ENCODE measurements around the gene HOXC4. TPM values are rescaled to one million over a fixed set of nuclear protein-coding genes. Genes with fewer than 3 reads are reported as not detected.
A peak's percentile ranks its signal among the peaks of the same experiment; 100 is the strongest.

The HOXC4 gene
- total and polyA plus RNA-seq, 3 experiments from 2014 or later = 0.37 to 1.4 (median 1.3) TPM

DNA sequence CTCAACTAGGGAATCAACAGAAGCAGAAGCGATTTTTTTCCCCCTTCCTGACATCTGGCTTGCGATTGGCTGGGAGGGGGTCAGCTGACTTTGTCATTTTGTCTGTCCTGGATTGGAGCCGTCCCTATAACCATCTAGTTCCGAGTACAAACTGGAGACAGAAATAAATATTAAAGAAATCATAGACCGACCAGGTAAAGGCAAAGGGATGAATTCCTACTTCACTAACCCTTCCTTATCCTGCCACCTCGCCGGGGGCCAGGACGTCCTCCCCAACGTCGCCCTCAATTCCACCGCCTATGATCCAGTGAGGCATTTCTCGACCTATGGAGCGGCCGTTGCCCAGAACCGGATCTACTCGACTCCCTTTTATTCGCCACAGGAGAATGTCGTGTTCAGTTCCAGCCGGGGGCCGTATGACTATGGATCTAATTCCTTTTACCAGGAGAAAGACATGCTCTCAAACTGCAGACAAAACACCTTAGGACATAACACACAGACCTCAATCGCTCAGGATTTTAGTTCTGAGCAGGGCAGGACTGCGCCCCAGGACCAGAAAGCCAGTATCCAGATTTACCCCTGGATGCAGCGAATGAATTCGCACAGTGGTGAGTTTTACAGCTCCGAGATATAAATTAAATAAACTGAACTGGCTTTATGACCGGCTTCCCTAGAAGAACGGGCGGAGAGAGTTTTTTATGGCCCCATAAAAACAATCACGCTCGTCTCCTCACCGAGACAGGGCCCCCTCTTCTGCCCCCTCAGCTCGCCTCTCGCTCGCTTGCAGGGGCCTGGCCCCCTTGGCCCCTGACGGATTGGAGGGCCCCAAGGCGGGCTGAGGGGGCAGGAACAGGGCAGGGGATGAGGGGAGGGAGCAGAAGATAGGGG is 25.1 kb upstream of the HOXC4 start, which contains the start of gene HOXC6:
HOXC6 (plus strand) TSS at position 127 of the 888 bp plus-strand sequence; CDS start at position 209, 82 bp downstream.
- Mint-ChIP-seq H3K4me1 (peaks cover 21 to 29% (median 22%) of the 10 kb centered on the region in 3 donors), H3K4me3 (peak within 1 kb of the TSS in 2 of 7 donors; percentile 20 to 35), H3K36me3 (no peaks in the 10 kb centered on the region), H3K9me3 (peaks cover 0 to 8% (median 2%) of the 10 kb centered on the region in 5 donors), H3K27ac (peak within 1 kb of the TSS in 1 of 8 donors; percentile 3), H3K27me3 (peaks cover 63 to 89% of the 10 kb centered on the region in 2 donors)
- ChIA-PET POLR2A (no interaction called here), CTCF (interaction anchor here (0.9 to 2.6 kb wide), 3 partner anchors 96 to 186 kb away, joined by 3 to 12 read pairs (median 3); no protein-coding TSS in a partner anchor)
- H3K9me3 ChIP-seq (ENCODE audit: low read length) = no peaks in the 10 kb centered on the region
- H3K36me3 ChIP-seq (ENCODE audit: insufficient read depth, low read length) = no peaks in the 10 kb centered on the region
- H3K27ac ChIP-seq (ENCODE audit: low read depth, low read length) = no peak within 1 kb of the TSS
- H3K4me1 ChIP-seq (ENCODE audit: insufficient read depth, low read length) = peaks cover 19% of the 10 kb centered on the region
- DNase-seq = no peak
- H3K4me3 ChIP-seq (ENCODE audit: low read length) = no peak within 1 kb of the TSS
- H3K27me3 ChIP-seq (ENCODE audit: insufficient read depth, low read length, poor library complexity, severe bottlenecking) = peaks cover 78% of the 10 kb centered on the region

DNA sequence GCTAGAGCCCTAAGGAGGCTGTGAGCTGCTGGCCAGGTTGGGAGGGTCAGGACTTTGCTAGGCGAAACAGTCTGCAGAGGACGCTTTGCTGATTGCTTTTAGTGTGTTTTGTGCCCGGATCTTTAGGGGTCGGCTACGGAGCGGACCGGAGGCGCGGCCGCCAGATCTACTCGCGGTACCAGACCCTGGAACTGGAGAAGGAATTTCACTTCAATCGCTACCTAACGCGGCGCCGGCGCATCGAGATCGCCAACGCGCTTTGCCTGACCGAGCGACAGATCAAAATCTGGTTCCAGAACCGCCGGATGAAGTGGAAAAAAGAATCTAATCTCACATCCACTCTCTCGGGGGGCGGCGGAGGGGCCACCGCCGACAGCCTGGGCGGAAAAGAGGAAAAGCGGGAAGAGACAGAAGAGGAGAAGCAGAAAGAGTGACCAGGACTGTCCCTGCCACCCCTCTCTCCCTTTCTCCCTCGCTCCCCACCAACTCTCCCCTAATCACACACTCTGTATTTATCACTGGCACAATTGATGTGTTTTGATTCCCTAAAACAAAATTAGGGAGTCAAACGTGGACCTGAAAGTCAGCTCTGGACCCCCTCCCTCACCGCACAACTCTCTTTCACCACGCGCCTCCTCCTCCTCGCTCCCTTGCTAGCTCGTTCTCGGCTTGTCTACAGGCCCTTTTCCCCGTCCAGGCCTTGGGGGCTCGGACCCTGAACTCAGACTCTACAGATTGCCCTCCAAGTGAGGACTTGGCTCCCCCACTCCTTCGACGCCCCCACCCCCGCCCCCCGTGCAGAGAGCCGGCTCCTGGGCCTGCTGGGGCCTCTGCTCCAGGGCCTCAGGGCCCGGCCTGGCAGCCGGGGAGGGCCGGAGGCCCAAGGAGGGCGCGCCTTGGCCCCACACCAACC is 23.9 kb upstream of the HOXC4 start:
- ChIA-PET POLR2A (no interaction called here), CTCF (interaction anchor here (3.8 to 6.1 kb wide), 2 partner anchors 161 to 171 kb away, joined by 56 to 73 read pairs; partner anchors contain the start of gene SMUG1)
- Mint-ChIP-seq H3K36me3 (no peaks in the 10 kb centered on the region), H3K27ac (peak overlapping the region in 2 of 8 donors; percentile 35 to 69), H3K27me3 (peaks cover 67 to 84% of the 10 kb centered on the region in 2 donors), H3K9me3 (peaks cover 0 to 8% (median 2%) of the 10 kb centered on the region in 5 donors), H3K4me3 (peak overlapping the region in 3 of 7 donors; percentile 3 to 59 (median 20)), H3K4me1 (peaks cover 26 to 36% (median 29%) of the 10 kb centered on the region in 3 donors)
- Histone ChIP-seq H3K4me1 (ENCODE audit: insufficient read depth, low read length) (peaks cover 20% of the 10 kb centered on the region), H3K27me3 (ENCODE audit: insufficient read depth, low read length, poor library complexity, severe bottlenecking) (peaks cover 78% of the 10 kb centered on the region), H3K27ac (ENCODE audit: low read depth, low read length) (no peak overlapping the region), H3K9me3 (ENCODE audit: low read length) (no peaks in the 10 kb centered on the region), H3K4me3 (ENCODE audit: low read length) (no peak overlapping the region), H3K36me3 (ENCODE audit: insufficient read depth, low read length) (no peaks in the 10 kb centered on the region)
- no peak for DNase-seq

DNA sequence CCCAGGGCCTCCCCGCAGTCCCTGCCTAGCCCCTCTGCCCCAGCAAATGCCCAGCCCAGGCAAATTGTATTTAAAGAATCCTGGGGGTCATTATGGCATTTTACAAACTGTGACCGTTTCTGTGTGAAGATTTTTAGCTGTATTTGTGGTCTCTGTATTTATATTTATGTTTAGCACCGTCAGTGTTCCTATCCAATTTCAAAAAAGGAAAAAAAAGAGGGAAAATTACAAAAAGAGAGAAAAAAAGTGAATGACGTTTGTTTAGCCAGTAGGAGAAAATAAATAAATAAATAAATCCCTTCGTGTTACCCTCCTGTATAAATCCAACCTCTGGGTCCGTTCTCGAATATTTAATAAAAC is 23.2 kb upstream of the HOXC4 start:
- H3K4me1 Mint-ChIP-seq = peaks cover 29 to 40% (median 29%) of the 10 kb centered on the region in 3 donors
- no peaks in the 10 kb centered on the region for H3K36me3 Mint-ChIP-seq
- no peak overlapping the region for H3K4me3 ChIP-seq (ENCODE audit: low read length)
- H3K27ac Mint-ChIP-seq = peak overlapping the region in 2 of 8 donors; percentile 6 to 53
- H3K27me3 Mint-ChIP-seq = peaks cover 69 to 84% of the 10 kb centered on the region in 2 donors
- peaks cover 20% of the 10 kb centered on the region for H3K4me1 ChIP-seq (ENCODE audit: insufficient read depth, low read length)
- H3K36me3 ChIP-seq (ENCODE audit: insufficient read depth, low read length) = no peaks in the 10 kb centered on the region
- DNase-seq = no peak
- peaks cover 0 to 8% (median 2%) of the 10 kb centered on the region in 5 donors for H3K9me3 Mint-ChIP-seq
- POLR2A ChIA-PET = no interaction called here
- H3K4me3 Mint-ChIP-seq = no peak overlapping the region
- no peaks in the 10 kb centered on the region for H3K9me3 ChIP-seq (ENCODE audit: low read length)
- peaks cover 81% of the 10 kb centered on the region for H3K27me3 ChIP-seq (ENCODE audit: insufficient read depth, low read length, poor library complexity, severe bottlenecking)
- no peak overlapping the region for H3K27ac ChIP-seq (ENCODE audit: low read depth, low read length)
- CTCF ChIA-PET = interaction anchor here (0.6 to 6.1 kb wide), 3 partner anchors 160 to 222 kb away, joined by 3 to 73 read pairs (median 56); partner anchors contain the start of gene SMUG1

DNA sequence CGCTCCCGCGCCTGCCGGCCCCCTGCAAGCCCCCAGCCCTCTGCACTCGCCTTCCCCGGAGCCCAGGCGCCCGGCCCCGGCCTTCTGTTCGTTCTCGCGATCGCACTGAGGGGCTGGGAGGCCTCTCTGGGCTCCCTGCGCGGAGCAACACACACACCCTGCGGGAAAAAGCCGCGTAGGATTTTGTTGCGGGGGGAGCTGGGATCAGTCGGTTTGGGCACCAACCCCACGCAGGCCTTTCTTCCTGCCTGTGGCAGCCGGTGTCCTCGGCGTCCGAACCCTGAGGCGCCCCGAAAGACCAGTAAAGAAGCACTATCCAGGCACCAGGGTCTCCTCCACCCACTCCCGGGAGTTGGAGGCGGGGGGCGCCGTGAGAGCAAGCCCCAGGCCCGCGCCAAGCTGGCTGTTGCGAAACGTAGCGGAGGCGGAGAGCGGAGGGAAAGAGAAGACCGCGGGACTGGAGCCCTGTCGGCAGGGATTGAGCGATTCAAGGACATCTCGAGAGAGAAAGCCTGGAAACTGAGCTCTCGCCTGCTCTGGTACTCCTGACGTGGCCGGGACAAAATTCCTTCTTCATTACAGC is 22.7 kb upstream of the HOXC4 start:
- Histone ChIP-seq H3K4me1 (ENCODE audit: insufficient read depth, low read length) (peaks cover 20% of the 10 kb centered on the region), H3K27ac (ENCODE audit: low read depth, low read length) (no peak overlapping the region), H3K9me3 (ENCODE audit: low read length) (no peaks in the 10 kb centered on the region), H3K36me3 (ENCODE audit: insufficient read depth, low read length) (no peaks in the 10 kb centered on the region), H3K4me3 (ENCODE audit: low read length) (no peak overlapping the region), H3K27me3 (ENCODE audit: insufficient read depth, low read length, poor library complexity, severe bottlenecking) (peaks cover 82% of the 10 kb centered on the region)
- peak overlapping the region in 1 of 8 donors; percentile 78 for H3K27ac Mint-ChIP-seq
- H3K27me3 Mint-ChIP-seq = peaks cover 68 to 84% of the 10 kb centered on the region in 2 donors
- H3K36me3 Mint-ChIP-seq = no peaks in the 10 kb centered on the region
- peaks cover 0 to 8% (median 2%) of the 10 kb centered on the region in 5 donors for H3K9me3 Mint-ChIP-seq
- DNase-seq = no peak
- no peak overlapping the region for H3K4me3 Mint-ChIP-seq
- peaks cover 29 to 40% (median 29%) of the 10 kb centered on the region in 3 donors for H3K4me1 Mint-ChIP-seq
- CTCF ChIA-PET = interaction anchor here (0.5 to 6.1 kb wide), 11 partner anchors 11 to 222 kb away, joined by 3 to 73 read pairs (median 10); partner anchors contain the start of genes HOXC4 and SMUG1
- POLR2A ChIA-PET = no interaction called here

DNA sequence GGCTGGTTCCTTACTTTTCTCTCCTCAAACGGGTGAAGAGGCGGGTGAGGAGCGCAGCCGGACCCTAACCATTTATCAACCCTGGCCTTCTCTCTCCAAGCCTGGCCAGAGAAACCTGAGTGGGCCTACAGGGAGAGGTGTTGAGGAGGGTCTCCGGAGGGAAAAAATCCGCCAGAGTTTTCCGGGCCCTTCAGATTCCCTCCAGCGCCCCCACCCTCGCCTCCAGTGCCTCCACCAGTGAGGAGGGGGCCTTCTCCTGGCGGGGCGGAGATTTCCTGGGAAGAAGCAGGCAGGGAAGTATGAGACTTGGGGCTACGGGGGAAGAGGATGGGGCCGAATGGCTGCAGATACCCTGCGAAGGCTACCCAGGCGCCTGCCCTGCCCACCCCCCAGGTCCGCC is 22.2 kb upstream of the HOXC4 start:
- Mint-ChIP-seq H3K4me3 (no peak overlapping the region), H3K27ac (peak overlapping the region in 1 of 8 donors; percentile 78), H3K9me3 (peaks cover 0 to 8% (median 2%) of the 10 kb centered on the region in 5 donors), H3K4me1 (peaks cover 29 to 40% (median 29%) of the 10 kb centered on the region in 3 donors), H3K27me3 (peaks cover 69 to 85% of the 10 kb centered on the region in 2 donors), H3K36me3 (no peaks in the 10 kb centered on the region)
- peaks cover 20% of the 10 kb centered on the region for H3K4me1 ChIP-seq (ENCODE audit: insufficient read depth, low read length)
- H3K36me3 ChIP-seq (ENCODE audit: insufficient read depth, low read length) = no peaks in the 10 kb centered on the region
- H3K4me3 ChIP-seq (ENCODE audit: low read length) = no peak overlapping the region
- ChIA-PET POLR2A (interaction anchor here (0.6 kb wide), 1 partner anchor 79 kb away, joined by 3 read pairs; no protein-coding TSS in a partner anchor), CTCF (interaction anchor here (0.5 to 6.1 kb wide), 13 partner anchors 10 to 183 kb away, joined by 3 to 73 read pairs (median 7); partner anchors contain the start of genes HOXC4 and SMUG1)
- no peaks in the 10 kb centered on the region for H3K9me3 ChIP-seq (ENCODE audit: low read length)
- DNase-seq = no peak
- no peak overlapping the region for H3K27ac ChIP-seq (ENCODE audit: low read depth, low read length)
- H3K27me3 ChIP-seq (ENCODE audit: insufficient read depth, low read length, poor library complexity, severe bottlenecking) = peaks cover 82% of the 10 kb centered on the region

DNA sequence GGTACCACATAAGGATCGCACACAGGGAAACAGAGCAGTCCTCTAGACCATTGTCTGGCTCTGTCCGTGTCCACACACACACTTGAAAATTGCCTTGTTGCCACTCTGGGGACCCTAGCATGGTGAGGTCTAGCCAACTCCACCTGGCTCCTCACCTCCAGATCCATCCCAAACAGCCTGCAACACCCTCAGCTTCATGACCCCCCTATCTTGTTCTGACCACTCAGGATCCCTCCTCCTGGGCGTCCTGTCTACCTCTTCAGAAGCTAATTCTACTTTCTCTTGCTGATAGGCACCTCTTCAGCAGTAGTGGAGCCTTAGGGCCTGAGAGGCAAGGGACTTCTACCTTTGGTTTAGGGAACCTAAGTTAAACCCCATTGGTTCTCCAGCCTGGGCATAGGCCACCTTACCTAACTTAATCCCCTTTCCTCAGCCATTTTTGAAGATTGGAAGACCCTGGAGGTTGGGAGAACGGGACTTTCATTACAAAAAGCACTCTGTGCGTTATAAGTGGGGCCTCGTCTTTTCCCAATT is 21.5 kb upstream of the HOXC4 start:
- Mint-ChIP-seq H3K27me3 (peaks cover 69 to 82% of the 10 kb centered on the region in 2 donors), H3K9me3 (peaks cover 0 to 8% (median 2%) of the 10 kb centered on the region in 5 donors), H3K4me3 (peak overlapping the region in 1 of 7 donors; percentile 71), H3K4me1 (peaks cover 22 to 40% (median 26%) of the 10 kb centered on the region in 3 donors), H3K36me3 (no peaks in the 10 kb centered on the region), H3K27ac (peak overlapping the region in 2 of 8 donors; percentile 33 to 78)
- no peak overlapping the region for H3K4me3 ChIP-seq (ENCODE audit: low read length)
- H3K36me3 ChIP-seq (ENCODE audit: insufficient read depth, low read length) = no peaks in the 10 kb centered on the region
- no peaks in the 10 kb centered on the region for H3K9me3 ChIP-seq (ENCODE audit: low read length)
- H3K27ac ChIP-seq (ENCODE audit: low read depth, low read length) = no peak overlapping the region
- peaks cover 20% of the 10 kb centered on the region for H3K4me1 ChIP-seq (ENCODE audit: insufficient read depth, low read length)
- ChIA-PET CTCF (interaction anchor here (0.6 to 6.1 kb wide), 31 partner anchors 9 to 267 kb away, joined by 3 to 73 read pairs (median 4); partner anchors contain the start of genes HOXC4, HOXC8 and SMUG1), POLR2A (interaction anchor here (0.6 to 1.1 kb wide), 3 partner anchors 14 to 104 kb away, joined by 3 read pairs; no protein-coding TSS in a partner anchor)
- peaks cover 76% of the 10 kb centered on the region for H3K27me3 ChIP-seq (ENCODE audit: insufficient read depth, low read length, poor library complexity, severe bottlenecking)
- DNase-seq = no peak

Measured in CD8-positive, alpha-beta memory T cell (primary cell).